AG08395 (cell line): ENCODE data around the gene TRPC4AP.

Source experiments
- DNase-seq: peaks from one replicate; pipeline ENCODE4 v3.0.0; 2012; ENCODE audit warnings: mixed read lengths, low spot score

Gene TRPC4AP

GRCh38 chr20:35013421-35014411 is 78.9 kb downstream of the TRPC4AP start:
- no peak for DNase-seq

GRCh38 chr20:35012227-35013069 is 80.2 kb downstream of the TRPC4AP start:
- DNase-seq, result no peak

GRCh38 chr20:35011589-35012226 is 80.9 kb downstream of the TRPC4AP start:
- no peak for DNase-seq

- DNase-seq, result no peak
These were observed 82.0 kb downstream of the TRPC4AP start for GRCh38 chr20:35010405-35011192.

- DNase-seq, result no peak
These were observed 82.8 kb downstream of the TRPC4AP start for GRCh38 chr20:35009665-35010328.

GRCh38 chr20:35008411-35009342 is 83.9 kb downstream of the TRPC4AP start:
- peak; percentile 68 for DNase-seq

GRCh38 chr20:35007891-35008290 is 84.7 kb downstream of the TRPC4AP start:
- DNase-seq, result no peak

- no peak for DNase-seq
These were observed 85.2 kb downstream of the TRPC4AP start for GRCh38 chr20:35007413-35007812.

- DNase-seq, result no peak
These were observed 86.1 kb downstream of the TRPC4AP start for GRCh38 chr20:35006531-35006971.

GRCh38 chr20:35006009-35006408 is 86.6 kb downstream of the TRPC4AP start:
- no peak for DNase-seq

- DNase-seq, result no peak
These were observed 87.1 kb downstream of the TRPC4AP start for GRCh38 chr20:35005463-35005961.

GRCh38 chr20:35004749-35005462 is 87.7 kb downstream of the TRPC4AP start:
- no peak for DNase-seq

GRCh38 chr20:35004051-35004725 is 88.4 kb downstream of the TRPC4AP start:
- no peak for DNase-seq

GRCh38 chr20:35003211-35004031 is 89.2 kb downstream of the TRPC4AP start:
- DNase-seq, result no peak

- DNase-seq, result no peak
These were observed 90.0 kb downstream of the TRPC4AP start for GRCh38 chr20:35002426-35003210.

- DNase-seq, result no peak
These were observed 90.8 kb downstream of the TRPC4AP start for GRCh38 chr20:35001596-35002362.
